GM18951 (cell line): Measurements from ENCODE around the gene LRRC8E.
"Not testable (repeated sequence)": the region's sequence is repeated elsewhere in the genome, so short reads cannot be mapped to it uniquely, and the experiment has no call there.

Source experiments
- POLR2A ChIP-seq: IDR thresholded peaks from 4 replicates; pipeline ENCODE4 v1.6.1; 2011; ENCODE audit warnings: mild to moderate bottlenecking; ENCODE audit not compliant: insufficient read length, insufficient read depth; ENCODE audit errors: extremely low read depth
- in situ Hi-C: fragments of 300-500 bp; cut with MboI; formaldehyde crosslinking; loops from one replicate; pipeline ENCODE4 v1.12.0; 2022; ENCODE audit warnings: low sequenced_read_pairs, mixed read lengths, inconsistent platforms; ENCODE audit not compliant: unreplicated experiment

Gene LRRC8E

GRCh38 chr19:7928741-7929701, 40.7 kb downstream of the LRRC8E start:
- in situ Hi-C loops, result no loop called here
- TF ChIP-seq POLR2A, result no peak

- in situ Hi-C loops, result not testable (repeated sequence)
Observed at GRCh38 chr19:7930030-7930429, 41.7 kb downstream of the LRRC8E start.

GRCh38 chr19:7930765-7931164, 42.5 kb downstream of the LRRC8E start:
- in situ Hi-C loops, result no loop called here
- TF ChIP-seq POLR2A, result no peak

- TF ChIP-seq POLR2A, result no peak
Observed at GRCh38 chr19:7931221-7932061, 43.1 kb downstream of the LRRC8E start.

GRCh38 chr19:7932276-7932929, 44.1 kb downstream of the LRRC8E start:
- no peak for TF ChIP-seq POLR2A
- in situ Hi-C loops, result no loop called here

More at GRCh38 chr19:7931221-7932061, 43.1 kb downstream of the LRRC8E start:
- in situ Hi-C loops, result no loop called here

GRCh38 chr19:7932930-7933300, 44.6 kb downstream of the LRRC8E start:
- in situ Hi-C loops, result no loop called here
- no peak for TF ChIP-seq POLR2A

GRCh38 chr19:7933411-7933810, 45.1 kb downstream of the LRRC8E start:
- no peak for TF ChIP-seq POLR2A
- in situ Hi-C loops, result no loop called here

GRCh38 chr19:7933828-7934725, 45.8 kb downstream of the LRRC8E start:
- TF ChIP-seq POLR2A, result no peak
- in situ Hi-C loops, result no loop called here

- no peak for TF ChIP-seq POLR2A
- in situ Hi-C loops, result no loop called here
Observed at GRCh38 chr19:7934766-7935165, 46.5 kb downstream of the LRRC8E start.

GRCh38 chr19:7940841-7941240, 52.5 kb downstream of the LRRC8E start:
- TF ChIP-seq POLR2A, result no peak
- in situ Hi-C loops, result no loop called here

GRCh38 chr19:7941895-7942596, 53.7 kb downstream of the LRRC8E start:
- no peak for TF ChIP-seq POLR2A
- in situ Hi-C loops, result no loop called here

GRCh38 chr19:7942981-7943443, 54.7 kb downstream of the LRRC8E start:
- TF ChIP-seq POLR2A, result no peak
- in situ Hi-C loops, result no loop called here
